Mesendoderm (in vitro differentiated cells): Measurements from ENCODE around the gene PDE1A.

Experiments used
- DNase-seq: peaks from one replicate; pipeline ENCODE4 v3.0.0; 2013
- H2AK5ac ChIP-seq: 2 replicates; pipeline ENCODE4 v1.6.1; 2013; ENCODE audit warnings: low read length, inconsistent platforms
- H2BK120ac ChIP-seq: 2 replicates; pipeline ENCODE4 v1.6.1; 2013; ENCODE audit warnings: low read depth, mild to moderate bottlenecking, low read length, moderate library complexity, mixed read lengths
- H2BK15ac ChIP-seq: replicated peaks from 2 replicates; pipeline ENCODE4 v1.6.1; 2013; ENCODE audit warnings: low read depth, mild to moderate bottlenecking, moderate library complexity
- H2BK5ac ChIP-seq: 2 replicates; pipeline ENCODE4 v1.6.1; 2013; ENCODE audit warnings: low read length, inconsistent platforms
- H3K18ac ChIP-seq: 2 replicates; pipeline ENCODE4 v1.6.1; 2013; ENCODE audit warnings: mild to moderate bottlenecking, low read length, mixed read lengths
- H3K23ac ChIP-seq: one replicate; pipeline ENCODE4 v1.6.1; 2013; ENCODE audit warnings: low read length
- H3K27ac ChIP-seq: 2 replicates; pipeline ENCODE4 v1.5.1; 2013; ENCODE audit warnings: low read depth, mild to moderate bottlenecking, inconsistent platforms, low read length, moderate library complexity
- H3K27me3 ChIP-seq: 2 replicates; pipeline ENCODE4 v1.6.1; 2013; ENCODE audit warnings: low read length, control low read depth, mild to moderate bottlenecking, inconsistent platforms; ENCODE audit not compliant: insufficient read depth, poor library complexity
- H3K36me3 ChIP-seq: 2 replicates; pipeline ENCODE4 v1.6.1; 2013; ENCODE audit warnings: low read length, inconsistent platforms; ENCODE audit not compliant: control insufficient read depth, insufficient read depth
- H3K4ac ChIP-seq: one replicate; pipeline ENCODE4 v1.6.1; 2013; ENCODE audit warnings: low read depth, mild to moderate bottlenecking, low read length, moderate library complexity
- H3K4me1 ChIP-seq: 2 replicates; pipeline ENCODE4 v1.6.1; 2013; ENCODE audit warnings: low read depth, low read length, inconsistent platforms; ENCODE audit not compliant: control insufficient read depth
- H3K4me2 ChIP-seq: 2 replicates; pipeline ENCODE4 v1.6.1; 2013; ENCODE audit warnings: low read length
- H3K4me3 ChIP-seq: 2 replicates; pipeline ENCODE4 v1.5.1; 2013; ENCODE audit warnings: mild to moderate bottlenecking, low read length
- H3K56ac ChIP-seq: one replicate; pipeline ENCODE4 v1.6.1; 2013; ENCODE audit warnings: low read length
- H3K79me1 ChIP-seq: 2 replicates; pipeline ENCODE4 v1.6.1; 2013; ENCODE audit warnings: low read length, inconsistent platforms
- H3K79me2 ChIP-seq: 2 replicates; pipeline ENCODE4 v1.6.1; 2013; ENCODE audit warnings: mild to moderate bottlenecking, low read length; ENCODE audit not compliant: control insufficient read depth, insufficient read depth
- H3K9ac ChIP-seq: 2 replicates; pipeline ENCODE4 v1.6.1; 2013; ENCODE audit warnings: low read length, inconsistent platforms
- H4K5ac ChIP-seq: one replicate; pipeline ENCODE4 v1.6.1; 2013; ENCODE audit warnings: low read length
- H4K8ac ChIP-seq: one replicate; pipeline ENCODE4 v1.6.1; 2013; ENCODE audit warnings: low read depth, mild to moderate bottlenecking, control low read depth, low read length, moderate library complexity
- WGBS: extraction: QIAGEN DNeasy Blood & Tissue Kit; methylation state at CpG from one replicate; pipeline ENCODE4 v1.1.7; 2013; ENCODE audit warnings: low lambda C conversion rate, missing lambda C conversion rate; ENCODE audit not compliant: insufficient coverage; ENCODE audit errors: extremely low coverage; 5-methylcytosine and 5-hydroxymethylcytosine counted together

Gene PDE1A

DNA sequence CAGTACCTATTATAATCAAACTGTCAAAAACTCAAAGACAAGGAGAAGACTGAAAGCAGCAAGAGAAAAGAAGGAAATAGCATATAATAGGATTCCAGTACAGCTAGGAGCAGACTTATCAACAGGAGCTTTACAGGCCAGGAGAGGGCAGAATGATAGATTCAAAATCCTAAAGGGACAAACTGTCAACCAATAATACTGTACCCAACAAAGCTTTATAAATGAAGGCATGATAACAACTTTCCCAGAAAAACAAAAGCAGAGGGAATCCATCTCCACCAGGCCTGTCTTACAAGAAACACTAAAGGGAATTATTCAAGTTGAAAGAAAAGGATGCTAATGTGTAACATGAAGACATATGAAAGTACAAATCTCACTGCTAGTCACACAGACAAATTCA lies 42.0 kb downstream of the PDE1A start:
- Histone ChIP-seq H4K8ac (no peak overlapping the region), H4K5ac (no peak overlapping the region), H3K9ac (no peak overlapping the region), H3K36me3 (no peaks in the 10 kb centered on the region), H3K4me2 (no peak overlapping the region), H2AK5ac (no peak overlapping the region), H2BK15ac (no peak overlapping the region), H3K4me1 (no peaks in the 10 kb centered on the region), H3K27me3 (no peaks in the 10 kb centered on the region), H3K79me1 (no peaks in the 10 kb centered on the region), H3K23ac (no peak overlapping the region), H3K4me3 (no peak overlapping the region), H3K56ac (no peak overlapping the region), H2BK5ac (no peak overlapping the region), H3K27ac (no peak overlapping the region), H3K4ac (no peak overlapping the region), H3K79me2 (no peaks in the 10 kb centered on the region), H2BK120ac (no peak overlapping the region), H3K18ac (no peak overlapping the region)
- DNase-seq: peak; percentile 13

DNA sequence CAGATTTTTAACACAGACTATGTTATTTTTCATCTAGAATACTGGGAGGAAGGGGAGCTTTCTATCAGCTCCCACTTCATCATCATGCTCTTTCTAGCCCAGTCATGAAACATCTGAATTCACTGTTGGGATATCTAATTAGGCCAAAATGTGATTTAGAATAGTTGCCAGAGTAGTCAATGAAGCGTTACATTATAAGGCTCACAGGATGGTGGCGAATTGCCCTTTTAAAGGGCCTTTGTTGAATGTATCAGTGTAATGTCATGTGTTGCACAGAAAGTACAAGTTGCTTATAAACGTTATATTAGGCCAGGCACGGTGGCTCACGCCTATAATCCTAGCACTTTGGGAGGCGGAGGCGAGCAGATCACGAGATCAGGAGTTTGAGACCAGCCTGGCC lies 45.6 kb downstream of the PDE1A start:
- no peaks in the 10 kb centered on the region for H3K4me1 ChIP-seq
- H3K27me3 ChIP-seq: no peaks in the 10 kb centered on the region
- no peak overlapping the region for H2BK5ac ChIP-seq
- H2BK15ac ChIP-seq: no peak overlapping the region
- H3K23ac ChIP-seq: no peak overlapping the region
- no peak overlapping the region for H3K9ac ChIP-seq
- H3K36me3 ChIP-seq: no peaks in the 10 kb centered on the region
- no peaks in the 10 kb centered on the region for H3K79me1 ChIP-seq
- no peak overlapping the region for H2AK5ac ChIP-seq
- H4K5ac ChIP-seq: no peak overlapping the region
- H2BK120ac ChIP-seq: no peak overlapping the region
- H3K4me3 ChIP-seq: no peak overlapping the region
- no peak overlapping the region for H3K4me2 ChIP-seq
- no peaks in the 10 kb centered on the region for H3K79me2 ChIP-seq
- no CpG with 5 or more reads among the region's 8 CpGs for WGBS
- no peak overlapping the region for H4K8ac ChIP-seq
- no peak overlapping the region for H3K18ac ChIP-seq
- H3K56ac ChIP-seq: no peak overlapping the region
- no peak overlapping the region for H3K27ac ChIP-seq
- DNase-seq: no peak
- no peak overlapping the region for H3K4ac ChIP-seq

DNA sequence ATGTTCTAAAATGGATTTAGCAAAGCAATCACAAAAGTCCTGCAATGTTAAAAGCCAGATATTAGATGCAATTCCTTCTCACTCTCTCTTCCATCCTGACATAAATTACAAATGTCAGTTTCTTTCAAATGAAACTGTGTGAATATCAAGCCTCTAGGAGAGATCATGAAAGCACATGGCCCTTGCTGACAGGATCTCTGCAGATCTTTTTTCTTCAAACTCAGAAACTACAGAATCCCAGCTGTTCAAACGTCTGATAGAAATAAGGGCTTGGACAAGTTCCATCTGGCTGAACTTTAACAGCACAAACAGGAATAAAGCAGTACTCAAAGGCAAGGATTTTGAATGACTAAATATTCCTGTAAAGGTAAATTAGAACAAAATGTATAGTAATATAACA lies 47.6 kb downstream of the PDE1A start:
- DNase-seq: no peak
- Histone ChIP-seq H3K27ac (no peak overlapping the region), H2BK5ac (no peak overlapping the region), H3K23ac (no peak overlapping the region), H4K5ac (no peak overlapping the region), H3K27me3 (no peaks in the 10 kb centered on the region), H3K79me1 (no peaks in the 10 kb centered on the region), H3K79me2 (no peaks in the 10 kb centered on the region), H3K36me3 (no peaks in the 10 kb centered on the region), H2AK5ac (no peak overlapping the region), H2BK15ac (no peak overlapping the region), H3K4me2 (no peak overlapping the region), H3K56ac (no peak overlapping the region), H3K9ac (no peak overlapping the region), H3K18ac (no peak overlapping the region), H2BK120ac (no peak overlapping the region), H3K4me1 (no peaks in the 10 kb centered on the region), H4K8ac (no peak overlapping the region), H3K4ac (no peak overlapping the region), H3K4me3 (no peak overlapping the region)
- WGBS: no CpG with 5 or more reads among the region's 1 CpG

DNA sequence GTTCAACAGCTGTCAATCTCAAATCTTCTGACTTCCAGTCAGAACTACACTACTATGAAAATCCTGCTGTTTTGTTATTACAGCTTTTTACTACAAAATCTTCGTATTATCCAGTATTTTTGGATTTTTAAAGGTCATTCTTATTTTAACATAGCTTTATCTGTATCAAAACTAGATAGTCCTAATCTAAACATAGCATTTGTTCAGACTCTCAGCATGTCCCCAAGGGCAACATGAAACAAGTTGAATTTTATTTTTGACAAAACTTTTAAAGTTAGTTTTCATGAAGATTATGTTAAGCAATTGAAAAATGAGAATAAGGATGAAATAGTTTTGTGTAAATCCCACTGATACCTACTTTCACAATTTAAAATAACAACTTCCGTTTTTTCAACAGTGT lies 48.1 kb downstream of the PDE1A start:
- 100% methylated on average over 1 of the region's 2 CpGs for WGBS
- no peak overlapping the region for H3K56ac ChIP-seq
- H3K4me3 ChIP-seq: no peak overlapping the region
- no peak overlapping the region for H2BK15ac ChIP-seq
- no peak overlapping the region for H3K18ac ChIP-seq
- H3K79me1 ChIP-seq: no peaks in the 10 kb centered on the region
- H3K36me3 ChIP-seq: no peaks in the 10 kb centered on the region
- no peak overlapping the region for H4K8ac ChIP-seq
- H3K4ac ChIP-seq: no peak overlapping the region
- no peaks in the 10 kb centered on the region for H3K27me3 ChIP-seq
- H4K5ac ChIP-seq: no peak overlapping the region
- no peak overlapping the region for H3K9ac ChIP-seq
- H2BK5ac ChIP-seq: no peak overlapping the region
- no peak overlapping the region for H3K27ac ChIP-seq
- DNase-seq: no peak
- H3K4me2 ChIP-seq: no peak overlapping the region
- H3K4me1 ChIP-seq: no peaks in the 10 kb centered on the region
- no peaks in the 10 kb centered on the region for H3K79me2 ChIP-seq
- H2AK5ac ChIP-seq: no peak overlapping the region
- H2BK120ac ChIP-seq: no peak overlapping the region
- no peak overlapping the region for H3K23ac ChIP-seq

DNA sequence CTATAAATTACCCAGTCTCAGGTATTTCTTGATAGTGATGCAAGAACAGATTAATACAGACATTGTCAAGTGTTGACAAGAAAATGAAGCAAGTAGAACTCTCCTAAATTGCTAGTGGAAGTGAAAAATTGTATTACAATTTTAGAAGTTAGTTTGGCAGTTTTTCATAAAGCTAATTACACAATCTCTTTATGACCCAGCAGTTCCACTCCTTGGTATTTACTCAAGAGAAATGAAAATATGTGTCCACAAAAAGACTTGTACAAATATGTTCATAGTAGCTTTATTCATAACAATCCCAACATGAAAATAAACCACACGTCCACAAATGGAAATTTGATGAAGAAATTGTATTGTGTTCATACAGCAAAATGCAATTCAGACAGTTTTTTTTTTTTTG lies 49.4 kb downstream of the PDE1A start:
- DNase-seq: no peak
- Histone ChIP-seq H3K36me3 (no peaks in the 10 kb centered on the region), H3K23ac (no peak overlapping the region)

DNA sequence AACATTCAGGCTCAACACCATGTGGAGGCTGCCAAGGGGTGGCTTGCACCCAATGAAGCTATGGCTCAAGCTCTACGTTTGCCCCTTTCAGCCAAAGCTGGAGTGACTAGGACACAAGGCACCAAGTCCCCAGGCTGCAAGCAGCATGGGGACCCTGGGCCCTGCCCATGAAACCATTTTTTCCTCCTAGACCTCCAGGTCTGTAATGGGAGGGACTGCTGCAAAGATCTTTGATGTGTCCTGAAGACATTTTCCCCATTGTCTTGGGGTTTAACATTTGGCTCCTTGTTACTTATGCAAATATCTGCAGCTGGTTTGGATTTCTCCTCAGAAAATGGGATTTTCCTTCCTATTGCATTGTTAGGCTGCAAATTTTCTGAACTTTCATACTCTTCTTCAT lies 51.0 kb downstream of the PDE1A start:
- no peaks in the 10 kb centered on the region for H3K4me1 ChIP-seq
- no peak overlapping the region for H3K56ac ChIP-seq
- H3K23ac ChIP-seq: no peak overlapping the region
- no peaks in the 10 kb centered on the region for H3K79me2 ChIP-seq
- H3K4me2 ChIP-seq: no peak overlapping the region
- H3K27ac ChIP-seq: no peak overlapping the region
- H3K4me3 ChIP-seq: no peak overlapping the region
- no peaks in the 10 kb centered on the region for H3K27me3 ChIP-seq
- H2AK5ac ChIP-seq: no peak overlapping the region
- H2BK5ac ChIP-seq: no peak overlapping the region
- no peaks in the 10 kb centered on the region for H3K79me1 ChIP-seq
- no CpG with 5 or more reads among the region's 1 CpG for WGBS
- no peak overlapping the region for H4K5ac ChIP-seq
- no peak overlapping the region for H4K8ac ChIP-seq
- DNase-seq: no peak
- H2BK15ac ChIP-seq: no peak overlapping the region
- no peak overlapping the region for H3K4ac ChIP-seq
- H3K18ac ChIP-seq: no peak overlapping the region
- no peak overlapping the region for H2BK120ac ChIP-seq
- H3K36me3 ChIP-seq: no peaks in the 10 kb centered on the region
- no peak overlapping the region for H3K9ac ChIP-seq

More for the DNA sequence above, 49.4 kb downstream of the PDE1A start:
- Histone ChIP-seq H3K4me1 (no peaks in the 10 kb centered on the region), H2BK5ac (no peak overlapping the region), H4K5ac (no peak overlapping the region), H2BK15ac (no peak overlapping the region), H2BK120ac (no peak overlapping the region), H3K4ac (no peak overlapping the region), H3K4me3 (no peak overlapping the region), H2AK5ac (no peak overlapping the region), H3K79me2 (no peaks in the 10 kb centered on the region), H3K4me2 (no peak overlapping the region), H3K56ac (no peak overlapping the region), H3K9ac (no peak overlapping the region), H3K27me3 (no peaks in the 10 kb centered on the region), H4K8ac (no peak overlapping the region), H3K27ac (no peak overlapping the region), H3K79me1 (no peaks in the 10 kb centered on the region), H3K18ac (no peak overlapping the region)
- WGBS: no CpG with 5 or more reads among the region's 1 CpG
